ENCODE results near the gene PITPNM3. TPM values are rescaled to one million over a fixed set of nuclear protein-coding genes. Genes with fewer than 3 reads are reported as not detected.

The PITPNM3 gene
- total RNA-seq, 1 experiment from 2014 or later: 0.05 TPM

GRCh38 chr17:6542577-6542976 is 13.8 kb downstream of the PITPNM3 start:
- in situ Hi-C loops (cut with HindIII; ENCODE audit: low pct_unique_long_range_greater_than_20kb, low sequenced_read_pairs): no loop called here

GRCh38 chr17:6541886-6542285 is 14.5 kb downstream of the PITPNM3 start:
- in situ Hi-C loops (cut with HindIII; ENCODE audit: low pct_unique_long_range_greater_than_20kb, low sequenced_read_pairs): no loop called here
- no peak for DNase-seq (ENCODE audit: low read depth, low spot score)

More at GRCh38 chr17:6542577-6542976, 13.8 kb downstream of the PITPNM3 start:
- DNase-seq (ENCODE audit: low read depth, low spot score): no peak

- in situ Hi-C loops (cut with HindIII; ENCODE audit: low pct_unique_long_range_greater_than_20kb, low sequenced_read_pairs): no loop called here
- no peak for DNase-seq (ENCODE audit: low read depth, low spot score)
These were observed 16.5 kb downstream of the PITPNM3 start for GRCh38 chr17:6539871-6540270.

- DNase-seq (ENCODE audit: low read depth, low spot score): no peak
- in situ Hi-C loops (cut with HindIII; ENCODE audit: low pct_unique_long_range_greater_than_20kb, low sequenced_read_pairs): no loop called here
These were observed 19.7 kb downstream of the PITPNM3 start for GRCh38 chr17:6536566-6537065.

GRCh38 chr17:6536053-6536452 is 20.3 kb downstream of the PITPNM3 start:
- in situ Hi-C loops (cut with HindIII; ENCODE audit: low pct_unique_long_range_greater_than_20kb, low sequenced_read_pairs): no loop called here
- no peak for DNase-seq (ENCODE audit: low read depth, low spot score)

GRCh38 chr17:6534846-6535514 is 21.4 kb downstream of the PITPNM3 start:
- in situ Hi-C loops (cut with HindIII; ENCODE audit: low pct_unique_long_range_greater_than_20kb, low sequenced_read_pairs): no loop called here
- no peak for DNase-seq (ENCODE audit: low read depth, low spot score)

GRCh38 chr17:6532441-6532885 is 23.9 kb downstream of the PITPNM3 start:
- in situ Hi-C loops (cut with HindIII; ENCODE audit: low pct_unique_long_range_greater_than_20kb, low sequenced_read_pairs): no loop called here
- no peak for DNase-seq (ENCODE audit: low read depth, low spot score)

- DNase-seq (ENCODE audit: low read depth, low spot score): no peak
- in situ Hi-C loops (cut with HindIII; ENCODE audit: low pct_unique_long_range_greater_than_20kb, low sequenced_read_pairs): no loop called here
These were observed 24.8 kb downstream of the PITPNM3 start for GRCh38 chr17:6531575-6531974.

GRCh38 chr17:6530324-6530920 is 25.9 kb downstream of the PITPNM3 start:
- in situ Hi-C loops (cut with HindIII; ENCODE audit: low pct_unique_long_range_greater_than_20kb, low sequenced_read_pairs): no loop called here
- no peak for DNase-seq (ENCODE audit: low read depth, low spot score)

GRCh38 chr17:6528557-6528956 is 27.8 kb downstream of the PITPNM3 start:
- in situ Hi-C loops (cut with HindIII; ENCODE audit: low pct_unique_long_range_greater_than_20kb, low sequenced_read_pairs): no loop called here
- no peak for DNase-seq (ENCODE audit: low read depth, low spot score)

GRCh38 chr17:6526362-6527152 is 29.8 kb downstream of the PITPNM3 start:
- in situ Hi-C loops (cut with HindIII; ENCODE audit: low pct_unique_long_range_greater_than_20kb, low sequenced_read_pairs): no loop called here
- DNase-seq (ENCODE audit: low read depth, low spot score): no peak

- in situ Hi-C loops (cut with HindIII; ENCODE audit: low pct_unique_long_range_greater_than_20kb, low sequenced_read_pairs): no loop called here
- DNase-seq (ENCODE audit: low read depth, low spot score): no peak
These were observed 30.6 kb downstream of the PITPNM3 start for GRCh38 chr17:6525731-6526130.

- in situ Hi-C loops (cut with HindIII; ENCODE audit: low pct_unique_long_range_greater_than_20kb, low sequenced_read_pairs): no loop called here
- DNase-seq (ENCODE audit: low read depth, low spot score): no peak
These were observed 31.2 kb downstream of the PITPNM3 start for GRCh38 chr17:6525141-6525540.

GRCh38 chr17:6524520-6524919 is 31.8 kb downstream of the PITPNM3 start:
- in situ Hi-C loops (cut with HindIII; ENCODE audit: low pct_unique_long_range_greater_than_20kb, low sequenced_read_pairs): no loop called here
- no peak for DNase-seq (ENCODE audit: low read depth, low spot score)

GRCh38 chr17:6523809-6524355 is 32.5 kb downstream of the PITPNM3 start:
- in situ Hi-C loops (cut with HindIII; ENCODE audit: low pct_unique_long_range_greater_than_20kb, low sequenced_read_pairs): no loop called here
- DNase-seq (ENCODE audit: low read depth, low spot score): no peak

- DNase-seq (ENCODE audit: low read depth, low spot score): no peak
- in situ Hi-C loops (cut with HindIII; ENCODE audit: low pct_unique_long_range_greater_than_20kb, low sequenced_read_pairs): no loop called here
These were observed 33.0 kb downstream of the PITPNM3 start for GRCh38 chr17:6523330-6523729.

- in situ Hi-C loops (cut with HindIII; ENCODE audit: low pct_unique_long_range_greater_than_20kb, low sequenced_read_pairs): no loop called here
- DNase-seq (ENCODE audit: low read depth, low spot score): no peak
These were observed 34.8 kb downstream of the PITPNM3 start for GRCh38 chr17:6521586-6521985.

GRCh38 chr17:6517062-6517461 is 39.3 kb downstream of the PITPNM3 start:
- DNase-seq (ENCODE audit: low read depth, low spot score): no peak
- in situ Hi-C loops (cut with HindIII; ENCODE audit: low pct_unique_long_range_greater_than_20kb, low sequenced_read_pairs): no loop called here

All from SK-MEL-5 (cell line).